ENCODE data around the gene C19orf25. TPM values are rescaled to one million over a fixed set of nuclear protein-coding genes. Genes with fewer than 3 reads are reported as not detected.

The C19orf25 gene
- total and polyA plus RNA-seq, 9 donors, result 1.1 to 26.3 (median 22.2) TPM

DNA sequence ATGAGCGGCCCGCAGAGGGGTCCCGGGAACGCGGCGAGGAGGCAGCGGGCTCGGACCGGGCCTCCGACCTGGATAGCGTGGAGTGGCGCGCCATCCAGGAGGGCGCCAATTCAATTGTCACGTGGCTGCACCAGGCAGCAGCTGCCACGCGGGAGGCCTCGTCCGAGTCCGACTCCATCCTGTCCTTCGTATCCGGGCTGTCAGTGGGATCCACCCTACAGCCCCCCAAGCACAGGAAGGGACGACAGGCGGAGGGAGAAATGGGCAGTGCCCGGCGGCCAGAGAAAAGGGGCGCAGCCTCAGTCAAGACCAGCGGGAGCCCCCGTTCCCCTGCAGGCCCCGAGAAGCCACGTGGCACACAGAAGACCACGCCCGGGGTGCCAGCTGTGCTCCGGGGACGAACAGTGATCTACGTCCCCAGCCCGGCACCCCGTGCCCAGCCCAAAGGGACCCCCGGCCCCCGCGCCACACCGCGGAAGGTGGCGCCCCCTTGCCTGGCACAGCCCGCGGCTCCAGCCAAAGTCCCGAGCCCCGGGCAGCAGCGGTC is 10.7 kb downstream of the C19orf25 start:
- WGBS, 3 donors, result 5 to 7% (median 6%) methylated on average over 23 to 49 of the region's 49 CpGs
- H3K36me3 ChIP-seq, result no peaks in the 10 kb centered on the region
- peaks cover 35% of the 10 kb centered on the region for H3K4me1 ChIP-seq (ENCODE audit: insufficient read depth)
- peak in 1 of 5 donors; percentile 35 for DNase-seq
- no peaks in the 10 kb centered on the region for H3K9me3 ChIP-seq
- H3K27me3 ChIP-seq, result peaks cover 11% of the 10 kb centered on the region
- intact Hi-C loops (cut with DNase I), result no loop called here
- no peak overlapping the region for H3K27ac ChIP-seq
- H3K4me3 ChIP-seq, result no peak overlapping the region
- TF ChIP-seq EP300 (IDR thresholded peaks at IDR 0.05), result no peak
- TF ChIP-seq, protein P1, sequence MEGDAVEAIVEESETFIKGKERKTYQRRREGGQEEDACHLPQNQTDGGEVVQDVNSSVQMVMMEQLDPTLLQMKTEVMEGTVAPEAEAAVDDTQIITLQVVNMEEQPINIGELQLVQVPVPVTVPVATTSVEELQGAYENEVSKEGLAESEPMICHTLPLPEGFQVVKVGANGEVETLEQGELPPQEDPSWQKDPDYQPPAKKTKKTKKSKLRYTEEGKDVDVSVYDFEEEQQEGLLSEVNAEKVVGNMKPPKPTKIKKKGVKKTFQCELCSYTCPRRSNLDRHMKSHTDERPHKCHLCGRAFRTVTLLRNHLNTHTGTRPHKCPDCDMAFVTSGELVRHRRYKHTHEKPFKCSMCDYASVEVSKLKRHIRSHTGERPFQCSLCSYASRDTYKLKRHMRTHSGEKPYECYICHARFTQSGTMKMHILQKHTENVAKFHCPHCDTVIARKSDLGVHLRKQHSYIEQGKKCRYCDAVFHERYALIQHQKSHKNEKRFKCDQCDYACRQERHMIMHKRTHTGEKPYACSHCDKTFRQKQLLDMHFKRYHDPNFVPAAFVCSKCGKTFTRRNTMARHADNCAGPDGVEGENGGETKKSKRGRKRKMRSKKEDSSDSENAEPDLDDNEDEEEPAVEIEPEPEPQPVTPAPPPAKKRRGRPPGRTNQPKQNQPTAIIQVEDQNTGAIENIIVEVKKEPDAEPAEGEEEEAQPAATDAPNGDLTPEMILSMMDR (IDR thresholded peaks at IDR 0.05), result no peak
- TF ChIP-seq POLR2A (IDR thresholded peaks at IDR 0.05), result no peak

DNA sequence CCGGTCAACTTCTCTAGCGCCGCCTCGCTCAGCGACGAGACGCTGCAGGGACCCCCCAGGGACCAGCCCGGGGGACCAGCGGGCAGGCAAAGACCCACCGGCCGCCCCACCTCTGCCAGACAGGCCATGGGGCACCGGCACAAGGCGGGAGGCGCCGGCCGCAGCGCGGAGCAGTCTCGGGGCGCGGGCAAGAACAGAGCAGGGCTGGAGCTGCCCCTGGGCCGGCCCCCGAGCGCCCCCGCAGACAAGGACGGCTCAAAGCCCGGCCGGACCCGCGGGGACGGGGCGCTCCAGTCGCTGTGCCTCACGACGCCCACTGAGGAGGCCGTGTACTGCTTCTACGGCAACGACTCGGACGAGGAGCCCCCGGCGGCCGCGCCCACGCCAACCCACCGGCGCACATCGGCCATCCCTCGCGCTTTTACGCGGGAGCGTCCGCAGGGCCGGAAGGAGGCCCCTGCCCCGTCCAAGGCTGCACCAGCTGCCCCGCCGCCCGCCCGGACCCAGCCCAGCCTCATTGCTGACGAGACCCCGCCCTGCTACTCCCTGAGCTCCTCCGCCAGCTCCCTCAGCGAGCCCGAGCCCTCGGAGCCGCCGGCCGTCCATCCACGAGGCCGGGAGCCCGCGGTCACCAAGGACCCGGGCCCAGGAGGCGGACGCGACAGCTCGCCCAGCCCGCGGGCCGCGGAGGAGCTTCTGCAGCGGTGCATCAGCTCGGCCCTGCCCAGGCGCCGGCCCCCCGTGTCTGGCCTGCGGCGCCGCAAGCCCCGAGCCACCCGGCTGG is 11.3 kb downstream of the C19orf25 start:
- H3K4me3 ChIP-seq, result no peak overlapping the region
- peaks cover 35% of the 10 kb centered on the region for H3K4me1 ChIP-seq (ENCODE audit: insufficient read depth)
- H3K27ac ChIP-seq, result no peak overlapping the region
- peak in 2 of 5 donors; percentile 17 to 43 for DNase-seq
- no peaks in the 10 kb centered on the region for H3K9me3 ChIP-seq
- intact Hi-C loops (cut with DNase I), result no loop called here
- H3K36me3 ChIP-seq, result no peaks in the 10 kb centered on the region
- peaks cover 11% of the 10 kb centered on the region for H3K27me3 ChIP-seq
- TF ChIP-seq, protein P1 (IDR thresholded peaks at IDR 0.05), result no peak
- no peak for TF ChIP-seq POLR2A (IDR thresholded peaks at IDR 0.05)
- no peak for TF ChIP-seq EP300 (IDR thresholded peaks at IDR 0.05)
- WGBS, 3 donors, result 8 to 15% (median 10%) methylated on average over 57 to 92 of the region's 92 CpGs

DNA sequence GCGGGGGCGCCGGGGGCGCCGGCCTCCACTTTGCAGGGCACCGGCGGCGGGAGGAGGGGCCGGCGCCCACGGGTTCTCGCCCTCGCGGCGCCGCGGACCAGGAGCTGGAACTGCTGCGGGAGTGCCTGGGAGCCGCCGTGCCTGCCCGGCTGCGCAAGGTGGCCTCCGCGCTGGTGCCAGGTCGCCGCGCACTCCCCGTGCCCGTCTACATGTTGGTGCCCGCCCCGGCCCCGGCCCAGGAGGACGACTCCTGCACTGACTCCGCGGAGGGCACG is 11.9 kb downstream of the C19orf25 start:
- TF ChIP-seq POLR2A (IDR thresholded peaks at IDR 0.05) (no peak), EP300 (IDR thresholded peaks at IDR 0.05) (no peak)
- TF ChIP-seq, protein P1 (IDR thresholded peaks at IDR 0.05), result no peak
- Histone ChIP-seq H3K27ac (no peak overlapping the region), H3K9me3 (no peaks in the 10 kb centered on the region), H3K4me3 (no peak overlapping the region), H3K4me1 (ENCODE audit: insufficient read depth) (peaks cover 35% of the 10 kb centered on the region), H3K27me3 (peaks cover 11% of the 10 kb centered on the region), H3K36me3 (no peaks in the 10 kb centered on the region)
- 13 to 20% methylated on average over 17 to 36 of the region's 36 CpGs; no CpG with 5 or more reads in 1 of the 3 donors for WGBS, 3 donors
- intact Hi-C loops (cut with DNase I), result no loop called here
- no peak for DNase-seq

DNA sequence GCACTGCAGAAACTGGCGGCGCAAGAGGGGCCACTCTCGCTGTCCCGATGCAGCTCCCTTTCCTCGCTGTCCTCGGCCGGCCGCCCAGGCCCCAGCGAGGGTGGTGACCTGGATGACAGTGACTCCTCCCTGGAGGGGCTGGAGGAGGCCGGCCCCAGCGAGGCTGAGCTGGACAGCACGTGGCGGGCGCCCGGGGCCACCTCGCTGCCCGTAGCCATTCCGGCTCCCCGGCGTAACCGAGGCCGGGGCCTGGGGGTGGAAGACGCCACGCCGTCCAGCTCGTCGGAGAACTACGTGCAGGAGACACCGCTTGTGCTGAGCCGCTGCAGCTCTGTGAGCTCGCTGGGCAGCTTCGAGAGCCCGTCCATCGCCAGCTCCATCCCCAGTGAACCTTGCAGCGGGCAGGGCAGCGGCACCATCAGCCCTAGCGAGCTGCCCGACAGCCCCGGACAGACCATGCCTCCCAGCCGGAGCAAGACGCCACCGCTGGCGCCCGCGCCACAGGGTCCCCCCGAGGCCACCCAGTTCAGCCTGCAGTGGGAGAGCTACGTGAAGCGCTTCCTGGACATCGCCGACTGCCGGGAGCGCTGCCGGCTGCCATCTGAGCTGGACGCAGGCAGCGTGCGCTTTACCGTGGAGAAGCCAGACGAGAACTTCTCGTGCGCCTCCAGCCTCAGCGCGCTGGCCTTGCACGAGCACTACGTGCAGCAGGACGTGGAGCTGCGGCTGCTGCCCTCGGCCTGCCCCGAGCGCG is 12.4 kb downstream of the C19orf25 start:
- DNase-seq, result peak in 1 of 5 donors; percentile 24
- H3K9me3 ChIP-seq, result no peaks in the 10 kb centered on the region
- TF ChIP-seq, protein P1 (IDR thresholded peaks at IDR 0.05), result no peak
- no peak for TF ChIP-seq EP300 (IDR thresholded peaks at IDR 0.05)
- no peak for TF ChIP-seq POLR2A (IDR thresholded peaks at IDR 0.05)
- H3K27me3 ChIP-seq, result peaks cover 11% of the 10 kb centered on the region
- H3K27ac ChIP-seq, result no peak overlapping the region
- no peak overlapping the region for H3K4me3 ChIP-seq
- H3K36me3 ChIP-seq, result no peaks in the 10 kb centered on the region
- peaks cover 35% of the 10 kb centered on the region for H3K4me1 ChIP-seq (ENCODE audit: insufficient read depth)
- 37 to 66% (median 44%) methylated on average over 45 to 70 of the region's 70 CpGs for WGBS, 3 donors
- intact Hi-C loops (cut with DNase I), result no loop called here
